H9 (cell line): Measurements from ENCODE around the gene CHEK1. TPM values are rescaled to one million over a fixed set of nuclear protein-coding genes. Genes with fewer than 3 reads are reported as not detected.

Experiments
- DNase-seq: peaks from one replicate; pipeline ENCODE4 v3.0.0-alpha.2; 2017
- H2AFZ ChIP-seq: one replicate; pipeline ENCODE4 v1.6.1; 2013; ENCODE audit warnings: mild to moderate bottlenecking, low read length, control low read depth, moderate library complexity
- H2AK5ac ChIP-seq: 2 replicates; pipeline ENCODE4 v1.6.1; 2013; ENCODE audit warnings: low read length, control low read depth, mixed read lengths; ENCODE audit not compliant: insufficient read length
- H2BK120ac ChIP-seq: one replicate; pipeline ENCODE4 v1.6.1; 2013; ENCODE audit warnings: low read depth, mild to moderate bottlenecking, low read length, control low read depth, inconsistent platforms; ENCODE audit not compliant: poor library complexity, severe bottlenecking
- H2BK12ac ChIP-seq: 2 replicates; pipeline ENCODE4 v1.6.1; 2013; ENCODE audit warnings: low read length, control low read depth, mixed read lengths, low read depth; ENCODE audit not compliant: insufficient read length
- H2BK15ac ChIP-seq: 2 replicates; pipeline ENCODE4 v1.6.1; 2013; ENCODE audit warnings: low read depth, low read length, control low read depth
- H2BK20ac ChIP-seq: one replicate; pipeline ENCODE4 v1.6.1; 2013; ENCODE audit warnings: low read depth, mild to moderate bottlenecking, low read length, control low read depth, inconsistent platforms; ENCODE audit not compliant: poor library complexity, severe bottlenecking
- H2BK5ac ChIP-seq: 2 replicates; pipeline ENCODE4 v1.6.1; 2013; ENCODE audit warnings: low read length, control low read depth, mixed read lengths; ENCODE audit not compliant: insufficient read length
- H3K14ac ChIP-seq: 2 replicates; pipeline ENCODE4 v1.6.1; 2013; ENCODE audit warnings: low read length, control low read depth; ENCODE audit not compliant: insufficient read depth
- H3K18ac ChIP-seq: 2 replicates; pipeline ENCODE4 v1.6.1; 2013; ENCODE audit warnings: low read depth, mild to moderate bottlenecking, mixed read lengths, low read length, control low read depth; ENCODE audit not compliant: insufficient read length
- H3K23ac ChIP-seq: 2 replicates; pipeline ENCODE4 v1.6.1; 2013; ENCODE audit warnings: low read length, control low read depth, mixed read lengths, low read depth; ENCODE audit not compliant: insufficient read length
- H3K23me2 ChIP-seq: 2 replicates; pipeline ENCODE4 v1.6.1; 2013; ENCODE audit warnings: low read depth, mild to moderate bottlenecking, mixed read lengths, low read length, control low read depth; ENCODE audit not compliant: insufficient read length, poor library complexity, severe bottlenecking
- H3K27ac ChIP-seq: 2 replicates; pipeline ENCODE4 v1.5.1; 2013; ENCODE audit warnings: low read length, control low read depth, mixed read lengths, low read depth; ENCODE audit not compliant: insufficient read length
- H3K27me3 ChIP-seq: 2 replicates; pipeline ENCODE4 v1.6.1; 2013; ENCODE audit warnings: low read length, control low read depth, inconsistent platforms; ENCODE audit not compliant: insufficient read depth
- H3K4ac ChIP-seq: 2 replicates; pipeline ENCODE4 v1.6.1; 2013; ENCODE audit warnings: low read depth, mild to moderate bottlenecking, control low read depth, inconsistent platforms, low read length, moderate library complexity
- H3K4me1 ChIP-seq: 2 replicates; pipeline ENCODE4 v1.6.1; 2013; ENCODE audit warnings: low read length, control low read depth, inconsistent platforms; ENCODE audit not compliant: insufficient read depth
- H3K4me2 ChIP-seq: 2 replicates; pipeline ENCODE4 v1.6.1; 2013; ENCODE audit warnings: low read length, control low read depth, mixed read lengths; ENCODE audit not compliant: insufficient read length, insufficient read depth
- H3K56ac ChIP-seq: 2 replicates; pipeline ENCODE4 v1.6.1; 2013; ENCODE audit warnings: low read depth, mild to moderate bottlenecking, mixed read lengths, low read length, control low read depth; ENCODE audit not compliant: insufficient read length
- H3K79me1 ChIP-seq: 2 replicates; pipeline ENCODE4 v1.6.1; 2013; ENCODE audit warnings: low read depth, mild to moderate bottlenecking, moderate library complexity, low read length, control low read depth, inconsistent platforms; ENCODE audit not compliant: insufficient read depth, poor library complexity, severe bottlenecking
- H3K79me2 ChIP-seq: 2 replicates; pipeline ENCODE4 v1.6.1; 2013; ENCODE audit warnings: low read length, control low read depth, inconsistent platforms; ENCODE audit not compliant: insufficient read depth
- H3K9ac ChIP-seq: 2 replicates; pipeline ENCODE4 v1.6.1; 2013; ENCODE audit warnings: low read length, control low read depth, mixed read lengths; ENCODE audit not compliant: insufficient read length; ENCODE audit errors: extremely low read depth
- H3K9me3 ChIP-seq: one replicate; pipeline ENCODE4 v1.6.1; 2013; ENCODE audit warnings: low read depth, low read length, inconsistent platforms; ENCODE audit not compliant: control insufficient read depth
- H3T11ph ChIP-seq: one replicate; pipeline ENCODE4 v1.6.1; 2013; ENCODE audit warnings: mild to moderate bottlenecking, low read length, control low read depth, inconsistent platforms
- H4K20me1 ChIP-seq: one replicate; pipeline ENCODE4 v1.6.1; 2013; ENCODE audit not compliant: control insufficient read depth, insufficient read length, insufficient read depth
- H4K5ac ChIP-seq: 2 replicates; pipeline ENCODE4 v1.6.1; 2013; ENCODE audit warnings: low read depth, mild to moderate bottlenecking, mixed read lengths, low read length, control low read depth; ENCODE audit not compliant: insufficient read length
- H4K8ac ChIP-seq: replicated peaks from 2 replicates; pipeline ENCODE4 v1.6.1; 2013; ENCODE audit warnings: low read length, control low read depth, mixed read lengths, low read depth; ENCODE audit not compliant: insufficient read length
- H4K91ac ChIP-seq: 2 replicates; pipeline ENCODE4 v1.6.1; 2013; ENCODE audit warnings: low read depth, mild to moderate bottlenecking, moderate library complexity, mixed read lengths, low read length, control low read depth; ENCODE audit not compliant: insufficient read length
- H3K27ac Mint-ChIP-seq, 3 experiments: 2 replicates in 2 of 3; 3 replicates in 1 of 3; pipeline ENCODE4 v1.8.0; 2020 to 2021; ENCODE audit warnings: mixed read lengths in 3 of 3, mild to moderate bottlenecking in 1 of 3, moderate library complexity in 1 of 3
- H3K27me3 Mint-ChIP-seq: 2 replicates; pipeline ENCODE4 v1.8.0; 2021; ENCODE audit warnings: low read depth, mild to moderate bottlenecking, moderate library complexity, mixed read lengths
- H3K36me3 Mint-ChIP-seq, 3 experiments: 2 replicates in 2 of 3; 3 replicates in 1 of 3; pipeline ENCODE4 v1.8.0; 2020 to 2021; ENCODE audit warnings: low read depth in 3 of 3, mixed read lengths in 3 of 3; ENCODE audit not compliant: insufficient read depth in 1 of 3
- H3K4me1 Mint-ChIP-seq, 2 experiments: 2 replicates each; pipeline ENCODE4 v1.8.0; 2020; ENCODE audit warnings: mixed read lengths in 2 of 2
- H3K4me3 Mint-ChIP-seq, 2 experiments: 2 replicates in 1 of 2; 3 replicates in 1 of 2; pipeline ENCODE4 v1.8.0; 2020 to 2021; ENCODE audit warnings: mild to moderate bottlenecking in 2 of 2, mixed read lengths in 2 of 2, moderate library complexity in 1 of 2
- H3K9me3 Mint-ChIP-seq, 2 experiments: 2 replicates in 1 of 2; 3 replicates in 1 of 2; pipeline ENCODE4 v1.8.0; 2020; ENCODE audit warnings: mild to moderate bottlenecking in 2 of 2, mixed read lengths in 2 of 2, moderate library complexity in 1 of 2
- CTCF ChIP-seq: fragments of 200-600 bp; sonication (generic); conservative IDR thresholded peaks from 3 replicates; pipeline ENCODE4 v1.8.0; 2021; ENCODE audit warnings: antibody characterized with exemption, mild to moderate bottlenecking
- WGBS: extraction: QIAGEN DNeasy Blood & Tissue Kit; methylation state at CpG from one replicate; pipeline ENCODE4 v1.1.7; 2013; ENCODE audit warnings: missing lambda C conversion rate, low lambda C conversion rate, mixed read lengths; ENCODE audit not compliant: insufficient read length; ENCODE audit errors: extremely low coverage; 5-methylcytosine and 5-hydroxymethylcytosine counted together
- total RNA-seq: library from RNA; stranded (reverse); gene quantifications from 2 replicates; pipeline ENCODE4 v1.2.1, GENCODE V29; 2021

Gene CHEK1
- total RNA-seq, 1 experiment from 2014 or later, result 126 TPM

GRCh38 chr11:125618383-125618782 is 6.6 kb upstream of the CHEK1 start:
- Histone ChIP-seq H3K27me3 (no peaks in the 10 kb centered on the region), H3K14ac (no peak overlapping the region), H4K5ac (no peak overlapping the region), H3K4me1 (no peaks in the 10 kb centered on the region), H3K79me2 (no peaks in the 10 kb centered on the region), H3T11ph (no peak overlapping the region), H3K18ac (no peak overlapping the region), H2BK20ac (no peak overlapping the region), H2BK15ac (no peak overlapping the region), H2AFZ (no peak overlapping the region), H3K27ac (no peak overlapping the region), H2BK120ac (no peak overlapping the region), H4K20me1 (no peaks in the 10 kb centered on the region), H3K79me1 (no peaks in the 10 kb centered on the region), H3K9ac (no peak overlapping the region), H3K23me2 (no peaks in the 10 kb centered on the region), H3K56ac (no peak overlapping the region), H3K4me2 (no peak overlapping the region), H3K9me3 (no peaks in the 10 kb centered on the region), H4K8ac (no peak overlapping the region), H3K23ac (no peak overlapping the region), H2BK12ac (no peak overlapping the region), H4K91ac (no peak overlapping the region), H2AK5ac (no peak overlapping the region), H3K4ac (no peak overlapping the region), H2BK5ac (no peak overlapping the region)
- WGBS, result no CpG with 5 or more reads among the region's 4 CpGs
- H3K36me3 Mint-ChIP-seq, result peaks cover 28 to 84% (median 70%) of the 10 kb centered on the region in 3 experiments; a peak in 6 of 7 replicates
- DNase-seq, result no peak
- H3K4me3 Mint-ChIP-seq, result no peak overlapping the region
- H3K4me1 Mint-ChIP-seq, result no peaks in the 10 kb centered on the region; a peak in 1 of 4 replicates
- no peaks in the 10 kb centered on the region for H3K9me3 Mint-ChIP-seq
- H3K27me3 Mint-ChIP-seq, result no peaks in the 10 kb centered on the region
- no peak for TF ChIP-seq CTCF
- no peak overlapping the region for H3K27ac Mint-ChIP-seq
